HCT116 (cell line): ENCODE results near the gene IKZF3.

ENCODE experiments used
- CBX3 ChIP-seq: IDR thresholded peaks from 2 replicates; pipeline ENCODE4 v1.6.1; 2012; ENCODE audit warnings: low read depth
- CTCF ChIP-seq, 3 experiments: fragments of 200-600 bp in 1 of 3; sonication (generic) in 1 of 3; IDR thresholded peaks in 2 of 3; conservative IDR thresholded peaks in 1 of 3; 2 replicates each; pipeline ENCODE4 v1.5.1; 2012 to 2017; ENCODE audit warnings: low read depth in 2 of 3, low read length in 2 of 3, antibody characterized with exemption in 1 of 3, borderline replicate concordance in 1 of 3, control low read depth in 1 of 3, mild to moderate bottlenecking in 1 of 3, mixed read lengths in 1 of 3, mixed run types in 1 of 3, moderate library complexity in 1 of 3; ENCODE audit not compliant: insufficient read depth in 1 of 3
- EZH2phosphoT487 ChIP-seq: fragments of 200-600 bp; IDR thresholded peaks from 2 replicates; pipeline ENCODE4 v1.6.1; 2018; ENCODE audit warnings: antibody characterized with exemption, borderline replicate concordance
- RAD21 ChIP-seq: IDR thresholded peaks from 2 replicates; pipeline ENCODE4 v1.6.1; 2012; ENCODE audit warnings: low read depth, mild to moderate bottlenecking
- SIN3A ChIP-seq: IDR thresholded peaks from 2 replicates; pipeline ENCODE4 v1.6.1; 2012; ENCODE audit warnings: low read depth
- TF ChIP-seq, protein P1 (sequence below): IDR thresholded peaks from 2 replicates; pipeline ENCODE4 v1.6.1; 2012

DNA sequence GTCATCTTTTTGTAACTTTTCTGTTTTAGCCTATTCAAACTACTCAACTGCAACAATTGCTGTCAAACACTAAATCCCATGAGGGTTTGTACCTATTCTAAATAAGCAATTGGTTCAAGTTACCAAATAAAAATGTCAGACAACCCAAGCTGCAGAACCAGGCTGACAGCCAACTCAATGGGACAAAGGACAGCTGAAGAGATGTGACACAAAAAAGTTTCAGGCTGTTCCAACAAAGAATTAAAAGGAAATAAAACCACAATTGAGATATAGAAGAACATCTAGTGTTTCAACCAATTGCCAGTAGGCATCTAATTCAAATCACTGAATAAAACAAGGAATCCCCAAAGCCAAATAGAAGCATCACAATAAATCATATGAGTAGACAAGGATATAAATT is 77.1 kb downstream of the IKZF3 start:
- TF ChIP-seq RAD21 (no peak), SIN3A (no peak), CTCF (IDR thresholded peaks at IDR 0.05 in 2 of 3, conservative IDR thresholded peaks at IDR 0.05 in 1 of 3; ENCODE audit: borderline replicate concordance in 1 of 3, insufficient read depth in 1 of 3, low read depth in 2 of 3, low read length in 2 of 3) (no peak), EZH2phosphoT487 (no peak), CBX3 (no peak)
- TF ChIP-seq, protein P1, sequence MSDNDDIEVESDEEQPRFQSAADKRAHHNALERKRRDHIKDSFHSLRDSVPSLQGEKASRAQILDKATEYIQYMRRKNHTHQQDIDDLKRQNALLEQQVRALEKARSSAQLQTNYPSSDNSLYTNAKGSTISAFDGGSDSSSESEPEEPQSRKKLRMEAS = no peak
